ENCODE measurements around the gene SNAP47. TPM values are rescaled to one million over a fixed set of nuclear protein-coding genes. Genes with fewer than 3 reads are reported as not detected.

Gene SNAP47
- polyA plus RNA-seq, 1 of the 3 experiments (the other 2 are of a cell fraction) = 45.6 TPM

GRCh38 chr1:227799756-227800155 is 64.5 kb downstream of the SNAP47 start:
- H3K27ac ChIP-seq (ENCODE audit: low read depth in 2 of 2, low read length in 1 of 2) = no peak overlapping the region
- TF ChIP-seq CTCF (IDR thresholded peaks at IDR 0.05) (no peak), EZH2phosphoT487 (IDR thresholded peaks at IDR 0.05; ENCODE audit: borderline replicate concordance, low read depth) (no peak), MAX (IDR thresholded peaks at IDR 0.05; ENCODE audit: low read depth) (no peak), MXI1 (IDR thresholded peaks at IDR 0.05; ENCODE audit: low read depth, low read length) (no peak), NFIC (IDR thresholded peaks at IDR 0.05; ENCODE audit: borderline replicate concordance) (no peak)
- TF ChIP-seq, protein P1, sequence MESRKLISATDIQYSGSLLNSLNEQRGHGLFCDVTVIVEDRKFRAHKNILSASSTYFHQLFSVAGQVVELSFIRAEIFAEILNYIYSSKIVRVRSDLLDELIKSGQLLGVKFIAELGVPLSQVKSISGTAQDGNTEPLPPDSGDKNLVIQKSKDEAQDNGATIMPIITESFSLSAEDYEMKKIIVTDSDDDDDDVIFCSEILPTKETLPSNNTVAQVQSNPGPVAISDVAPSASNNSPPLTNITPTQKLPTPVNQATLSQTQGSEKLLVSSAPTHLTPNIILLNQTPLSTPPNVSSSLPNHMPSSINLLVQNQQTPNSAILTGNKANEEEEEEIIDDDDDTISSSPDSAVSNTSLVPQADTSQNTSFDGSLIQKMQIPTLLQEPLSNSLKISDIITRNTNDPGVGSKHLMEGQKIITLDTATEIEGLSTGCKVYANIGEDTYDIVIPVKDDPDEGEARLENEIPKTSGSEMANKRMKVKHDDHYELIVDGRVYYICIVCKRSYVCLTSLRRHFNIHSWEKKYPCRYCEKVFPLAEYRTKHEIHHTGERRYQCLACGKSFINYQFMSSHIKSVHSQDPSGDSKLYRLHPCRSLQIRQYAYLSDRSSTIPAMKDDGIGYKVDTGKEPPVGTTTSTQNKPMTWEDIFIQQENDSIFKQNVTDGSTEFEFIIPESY (IDR thresholded peaks at IDR 0.05; ENCODE audit: borderline replicate concordance, low read depth) = no peak
- TF ChIP-seq, protein P2, sequence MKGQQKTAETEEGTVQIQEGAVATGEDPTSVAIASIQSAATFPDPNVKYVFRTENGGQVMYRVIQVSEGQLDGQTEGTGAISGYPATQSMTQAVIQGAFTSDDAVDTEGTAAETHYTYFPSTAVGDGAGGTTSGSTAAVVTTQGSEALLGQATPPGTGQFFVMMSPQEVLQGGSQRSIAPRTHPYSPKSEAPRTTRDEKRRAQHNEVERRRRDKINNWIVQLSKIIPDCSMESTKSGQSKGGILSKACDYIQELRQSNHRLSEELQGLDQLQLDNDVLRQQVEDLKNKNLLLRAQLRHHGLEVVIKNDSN (IDR thresholded peaks at IDR 0.05; ENCODE audit: borderline replicate concordance, low read depth) = no peak
- no peak overlapping the region for H2AFZ ChIP-seq (ENCODE audit: low read depth)
- H3K9me2 ChIP-seq = no peaks in the 10 kb centered on the region
- no peaks in the 10 kb centered on the region for H3K36me3 ChIP-seq (replicated peaks in 1 of 2; ENCODE audit: control insufficient read depth in 1 of 2, insufficient read depth in 2 of 2, low read length in 1 of 2)
- no peaks in the 10 kb centered on the region for H3K27me3 ChIP-seq (ENCODE audit: insufficient read depth)
- H3K9ac ChIP-seq = no peak overlapping the region
- H3K9me3 ChIP-seq = no peaks in the 10 kb centered on the region
- ChIA-PET POLR2A (no interaction called here), CTCF (interaction anchor here (1.2 kb wide), 1 partner anchor 350 kb away, joined by 3 read pairs; no protein-coding TSS in a partner anchor)
- H3K79me2 ChIP-seq (ENCODE audit: insufficient read depth) = no peaks in the 10 kb centered on the region
- no peaks in the 10 kb centered on the region for H3F3A ChIP-seq (replicated peaks; ENCODE audit: insufficient read depth)
- no peak overlapping the region for H3K4me3 ChIP-seq (ENCODE audit: low read depth in 2 of 2, low read length in 1 of 2)
- H3K4me1 ChIP-seq (ENCODE audit: control insufficient read depth in 1 of 2, insufficient read depth in 2 of 2, low read depth in 1 of 2, low read length in 1 of 2) = peaks cover 1 to 3% of the 10 kb centered on the region in 2 experiments; a peak in 3 of 4 replicates
- 4% methylated on average over 1 of the region's 1 CpG for WGBS (ENCODE audit: low lambda C conversion rate)
- no peaks in the 10 kb centered on the region for H4K20me1 ChIP-seq (ENCODE audit: insufficient read depth)
- no peak for DNase-seq
- H3K4me2 ChIP-seq = no peak overlapping the region

- no peaks in the 10 kb centered on the region for H3K9me3 ChIP-seq
- no peak for DNase-seq
- H3F3A ChIP-seq (replicated peaks; ENCODE audit: insufficient read depth) = no peaks in the 10 kb centered on the region
- H3K27me3 ChIP-seq (ENCODE audit: insufficient read depth) = no peaks in the 10 kb centered on the region
- H3K9ac ChIP-seq = no peak overlapping the region
- H3K9me2 ChIP-seq = no peaks in the 10 kb centered on the region
- H4K20me1 ChIP-seq (ENCODE audit: insufficient read depth) = no peaks in the 10 kb centered on the region
- no peaks in the 10 kb centered on the region for H3K79me2 ChIP-seq (ENCODE audit: insufficient read depth)
- ChIA-PET CTCF (no interaction called here), POLR2A (no interaction called here)
- TF ChIP-seq SMC3 (IDR thresholded peaks at IDR 0.05; ENCODE audit: low read depth, low read length) = no peak
- no peak for TF ChIP-seq IRF3 (IDR thresholded peaks at IDR 0.05; ENCODE audit: low read depth, low read length)
- TF ChIP-seq CTCF (IDR thresholded peaks at IDR 0.05) = no peak
- TF ChIP-seq, protein P1 (IDR thresholded peaks at IDR 0.05; ENCODE audit: borderline replicate concordance, low read depth) = no peak
- TF ChIP-seq EP300 (IDR thresholded peaks at IDR 0.05; ENCODE audit: borderline replicate concordance in 1 of 2, low read depth in 1 of 2, low read length in 1 of 2) = no peak
- TF ChIP-seq TEAD4 (IDR thresholded peaks at IDR 0.05; ENCODE audit: borderline replicate concordance, insufficient read depth) = no peak
- no peak for TF ChIP-seq SIN3A (IDR thresholded peaks at IDR 0.05; ENCODE audit: borderline replicate concordance, low read depth, low read length)
- TF ChIP-seq FOSL2 (IDR thresholded peaks at IDR 0.05; ENCODE audit: borderline replicate concordance, low read depth) = no peak
- H3K4me2 ChIP-seq = no peak overlapping the region
- H3K27ac ChIP-seq (ENCODE audit: low read depth in 2 of 2, low read length in 1 of 2) = no peak overlapping the region
- H3K4me3 ChIP-seq (ENCODE audit: low read depth in 2 of 2, low read length in 1 of 2) = no peak overlapping the region
- no peak overlapping the region for H2AFZ ChIP-seq (ENCODE audit: low read depth)
- H3K36me3 ChIP-seq (replicated peaks in 1 of 2; ENCODE audit: control insufficient read depth in 1 of 2, insufficient read depth in 2 of 2, low read length in 1 of 2) = no peaks in the 10 kb centered on the region
- no peaks in the 10 kb centered on the region for H3K4me1 ChIP-seq (ENCODE audit: control insufficient read depth in 1 of 2, insufficient read depth in 2 of 2, low read depth in 1 of 2, low read length in 1 of 2)
These were observed 68.7 kb downstream of the SNAP47 start for GRCh38 chr1:227803933-227804332.
